ACHN (cell line): ENCODE results near the gene GAP43.

Experiments used
- DNase-seq: peaks from one replicate; pipeline ENCODE4 v3.0.0-alpha.2; 2015
- in situ Hi-C: cut with HindIII; loops from 2 replicates; pipeline ENCODE4 v1.10.0; 2017; ENCODE audit warnings: low sequenced_read_pairs, low pct_ligation_motif_present, low pct_unique_long_range_greater_than_20kb

The GAP43 gene

DNA sequence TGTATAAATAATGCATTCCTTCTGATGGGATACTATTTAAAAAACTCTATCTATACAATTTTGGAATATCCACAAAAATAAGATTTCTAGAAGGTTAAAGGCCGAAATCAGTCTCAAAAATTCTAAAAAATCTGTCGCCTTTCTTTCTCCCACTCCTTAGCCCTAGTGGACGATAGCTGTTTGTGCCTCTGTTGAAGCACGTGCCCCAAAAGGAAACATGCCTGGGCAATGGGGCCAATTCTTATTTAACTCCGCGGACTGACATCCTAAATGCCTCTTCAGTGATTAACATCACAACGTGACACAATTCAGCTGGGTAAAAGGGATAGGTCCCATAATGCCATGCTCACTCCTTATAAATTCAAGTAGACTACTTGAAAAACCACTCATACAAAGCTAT lies 65.1 kb downstream of the GAP43 start:
- in situ Hi-C loops, result no loop called here
- no peak for DNase-seq

- in situ Hi-C loops, result no loop called here
Observed at GRCh38 chr3:115689928-115690327, 66.6 kb downstream of the GAP43 start.

GRCh38 chr3:115691964-115692363 lies 68.7 kb downstream of the GAP43 start:
- in situ Hi-C loops, result no loop called here
- no peak for DNase-seq

More at GRCh38 chr3:115689928-115690327, 66.6 kb downstream of the GAP43 start:
- DNase-seq, result no peak

GRCh38 chr3:115692887-115693524 lies 69.7 kb downstream of the GAP43 start:
- in situ Hi-C loops, result no loop called here

GRCh38 chr3:115693868-115694267 lies 70.6 kb downstream of the GAP43 start:
- DNase-seq, result no peak
- in situ Hi-C loops, result no loop called here

More at GRCh38 chr3:115692887-115693524, 69.7 kb downstream of the GAP43 start:
- peak; percentile 74 for DNase-seq

- in situ Hi-C loops, result no loop called here
- no peak for DNase-seq
Observed at GRCh38 chr3:115695090-115695489, 71.8 kb downstream of the GAP43 start.

DNA sequence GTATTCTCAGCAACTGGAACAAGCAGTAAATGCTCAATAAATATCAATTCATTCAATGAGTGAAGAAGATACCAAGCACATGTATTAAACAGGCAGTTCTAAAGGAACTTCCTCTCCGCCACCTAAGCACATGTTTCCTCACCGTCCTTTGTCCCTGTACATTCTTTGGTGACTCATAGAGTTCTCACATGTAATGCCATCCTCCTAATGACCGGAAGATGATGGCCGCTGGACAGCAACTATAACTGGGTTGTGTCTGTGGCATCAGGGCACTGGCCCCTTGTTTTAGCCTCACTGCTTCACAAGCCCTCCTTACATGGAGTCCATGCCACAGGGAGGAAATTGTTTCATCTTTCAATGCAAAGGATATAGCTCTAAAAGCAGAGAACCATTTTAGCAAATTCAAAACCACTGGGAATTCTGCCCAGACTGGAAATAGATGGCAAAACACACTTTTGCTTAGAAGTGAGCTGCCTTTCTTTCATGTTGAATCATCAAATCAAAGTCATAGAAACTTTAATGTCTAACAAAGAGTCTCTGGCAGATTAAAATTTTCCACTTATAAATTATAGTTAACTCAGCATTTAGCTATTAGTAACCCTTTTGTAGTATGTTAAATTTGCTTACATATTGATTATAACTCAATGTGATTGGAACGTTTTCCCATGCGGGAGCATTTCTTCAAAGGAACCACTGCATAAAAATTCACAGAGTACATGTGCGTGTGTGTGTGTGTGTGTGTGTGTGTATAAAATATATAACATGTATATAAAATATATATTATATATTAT lies 74.1 kb downstream of the GAP43 start:
- in situ Hi-C loops, result no loop called here
- no peak for DNase-seq

DNA sequence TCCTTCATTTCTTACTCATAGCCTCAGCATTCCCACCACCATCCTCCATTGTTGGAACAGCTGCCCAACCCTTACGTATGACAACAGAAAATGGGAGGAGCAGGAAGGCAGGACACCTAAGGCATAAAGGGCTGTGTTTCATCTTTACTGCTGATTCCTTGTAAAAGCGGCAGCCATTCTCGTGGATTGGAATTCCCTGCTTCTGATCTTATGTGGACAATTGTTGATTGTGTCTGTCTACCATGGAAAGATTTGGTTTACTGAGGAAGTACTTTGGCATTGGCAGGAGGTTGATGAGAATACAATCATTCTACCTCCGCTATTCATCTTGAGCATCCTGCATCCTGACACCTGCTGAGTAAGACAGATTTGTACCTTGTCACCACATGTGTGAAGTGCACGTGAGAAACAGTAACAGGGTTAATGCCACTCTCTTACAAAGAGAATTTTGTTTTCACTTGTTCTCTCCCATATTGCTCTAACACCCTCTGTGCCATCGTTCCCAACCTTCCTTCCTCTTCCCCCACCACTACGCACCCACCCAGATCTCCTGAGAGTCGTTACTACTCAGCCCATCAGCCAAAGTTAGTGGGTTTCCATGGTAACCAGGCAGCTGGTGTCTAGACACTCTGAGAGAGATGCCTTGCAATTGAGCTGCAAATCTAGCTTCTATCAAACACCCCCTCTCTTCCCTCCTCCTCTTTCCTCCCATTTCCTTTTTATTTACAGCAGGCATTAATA lies 75.7 kb downstream of the GAP43 start:
- in situ Hi-C loops, result no loop called here
- DNase-seq, result no peak

GRCh38 chr3:115699706-115700105 lies 76.4 kb downstream of the GAP43 start:
- in situ Hi-C loops, result no loop called here
- DNase-seq, result no peak

DNA sequence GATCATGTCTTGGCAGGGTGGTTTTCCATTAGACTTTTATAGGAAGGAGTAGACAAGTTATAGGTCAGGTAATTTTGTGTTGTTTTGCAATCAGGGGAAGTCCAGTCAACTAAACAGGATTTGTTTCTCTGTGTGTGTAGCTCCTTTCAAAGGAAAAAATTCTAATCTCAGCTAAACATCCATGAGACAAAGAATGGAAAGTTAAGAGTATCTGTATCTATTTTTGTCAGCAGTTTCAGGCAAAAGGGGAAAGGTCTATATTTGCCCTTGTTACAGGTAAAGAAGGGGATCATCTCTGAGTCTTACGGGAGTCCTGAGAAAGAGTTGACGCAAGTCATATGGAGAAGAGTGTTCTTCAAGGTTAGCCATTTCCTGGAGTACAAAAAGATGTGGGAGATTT lies 79.3 kb downstream of the GAP43 start:
- no peak for DNase-seq
- in situ Hi-C loops, result no loop called here

DNA sequence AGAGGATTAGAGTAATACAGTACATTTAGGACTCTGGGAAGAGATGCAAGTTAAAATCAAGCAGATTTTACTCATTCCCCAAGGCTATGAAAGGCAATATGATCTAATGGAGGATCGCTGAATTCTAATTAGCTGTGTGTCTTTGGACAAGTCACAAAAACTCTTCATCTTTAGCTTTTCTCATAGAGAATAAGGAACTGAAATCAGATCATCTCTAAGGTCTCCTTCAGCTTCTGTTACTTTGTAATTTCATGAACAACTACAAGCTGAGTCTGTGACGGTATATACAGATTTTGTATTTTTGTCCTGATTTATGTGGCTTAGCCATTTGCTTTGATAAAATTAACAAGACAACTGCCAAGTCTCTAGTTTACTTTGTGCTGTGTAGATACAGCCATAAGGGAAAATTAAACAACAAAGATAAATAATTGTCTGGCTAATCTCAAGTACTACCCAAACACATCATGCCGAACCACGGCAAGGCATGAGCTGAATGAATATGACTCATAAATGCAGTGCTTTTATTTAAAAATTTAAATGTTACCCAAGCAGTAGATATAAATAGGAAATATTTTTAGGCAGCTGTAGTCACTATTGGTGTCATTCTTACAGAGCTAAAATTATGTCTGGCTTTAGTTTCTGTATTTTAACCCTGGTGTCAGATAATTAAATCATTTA lies 81.5 kb downstream of the GAP43 start:
- in situ Hi-C loops, result no loop called here
- DNase-seq, result no peak

GRCh38 chr3:115706311-115706829 lies 83.1 kb downstream of the GAP43 start:
- in situ Hi-C loops, result no loop called here

GRCh38 chr3:115708540-115708939 lies 85.2 kb downstream of the GAP43 start:
- in situ Hi-C loops, result no loop called here
- no peak for DNase-seq

More at GRCh38 chr3:115706311-115706829, 83.1 kb downstream of the GAP43 start:
- no peak for DNase-seq

GRCh38 chr3:115709093-115709492 lies 85.8 kb downstream of the GAP43 start:
- DNase-seq, result no peak
- in situ Hi-C loops, result no loop called here

DNA sequence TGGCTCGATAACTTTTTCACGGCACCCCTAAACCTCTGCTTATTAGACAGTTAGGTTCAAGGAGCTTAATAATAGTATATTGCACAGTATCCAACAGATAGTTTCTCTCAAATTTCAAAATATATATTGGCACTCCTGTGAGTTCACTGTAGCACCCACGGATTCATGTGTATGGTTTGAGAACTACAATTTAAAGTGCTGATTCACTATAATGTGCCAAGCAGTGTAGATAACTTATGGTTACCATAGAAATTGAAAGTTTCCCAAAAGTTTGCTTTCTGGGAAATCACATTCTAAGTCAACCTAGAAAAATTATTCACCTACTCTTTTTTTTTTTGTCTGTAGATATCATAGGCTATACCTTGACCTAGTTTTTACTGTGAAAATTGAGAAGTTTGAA lies 86.6 kb downstream of the GAP43 start:
- in situ Hi-C loops, result no loop called here
- DNase-seq, result no peak

- in situ Hi-C loops, result no loop called here
- no peak for DNase-seq
Observed at GRCh38 chr3:115710799-115711198, 87.5 kb downstream of the GAP43 start.

DNA sequence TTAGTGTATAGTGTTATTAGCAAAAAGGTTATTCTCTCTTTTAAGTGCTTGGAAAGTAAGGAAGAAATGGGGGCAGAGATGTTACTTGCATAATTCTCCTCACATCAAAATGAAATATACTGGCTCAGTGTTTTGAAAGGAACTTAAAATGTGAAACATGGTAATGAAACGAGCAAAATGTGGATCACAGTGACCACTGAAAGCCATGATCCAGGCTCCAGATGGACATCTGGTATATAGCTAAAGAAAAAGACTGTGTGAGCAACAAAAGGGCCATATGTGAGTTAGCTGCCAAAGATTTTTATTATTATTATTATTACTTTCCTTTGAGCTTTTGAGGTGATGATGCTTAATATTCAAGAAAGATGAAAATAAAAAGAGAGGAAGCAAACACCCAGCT lies 89.6 kb downstream of the GAP43 start:
- in situ Hi-C loops, result no loop called here
- DNase-seq, result no peak

DNA sequence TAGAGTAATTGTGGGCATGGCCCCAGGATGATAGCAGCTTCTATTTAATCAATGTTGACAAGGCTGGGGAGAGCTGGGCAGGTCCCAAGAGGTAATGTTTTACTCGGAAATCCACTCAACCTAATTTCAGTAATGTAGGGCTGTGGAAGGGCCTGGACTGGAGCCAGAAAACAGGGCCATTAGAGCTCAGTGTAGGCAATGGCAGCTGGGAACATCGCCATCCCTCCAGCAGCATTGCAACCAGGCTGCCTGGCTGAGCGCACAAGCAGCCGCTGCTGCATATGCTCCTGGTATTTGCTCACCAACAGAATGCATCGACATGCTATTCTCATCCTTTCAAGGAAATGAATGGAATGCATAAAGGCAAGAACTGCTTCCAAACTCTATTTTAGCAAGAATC lies 90.0 kb downstream of the GAP43 start:
- DNase-seq, result no peak

More for the DNA sequence above, 90.0 kb downstream of the GAP43 start:
- in situ Hi-C loops, result no loop called here
